Large intestine (tissue), 3 donors: ENCODE results near the gene ALOX5. TPM values are rescaled to one million over a fixed set of nuclear protein-coding genes. Genes with fewer than 3 reads are reported as not detected.

ENCODE experiments used
- DNase-seq, 2 donors: peaks; one replicate each; pipeline versions ENCODE4 v3.0.0 to v3.0.0-alpha.2; 2013
- H3K27ac ChIP-seq: one replicate; pipeline ENCODE4 v1.5.1; 2013; ENCODE audit warnings: low read length
- H3K27me3 ChIP-seq: 2 replicates; pipeline ENCODE4 v1.6.1; 2013; ENCODE audit warnings: low read length; ENCODE audit not compliant: control insufficient read depth, insufficient read depth
- H3K36me3 ChIP-seq: 2 replicates; pipeline ENCODE4 v1.6.1; 2013; ENCODE audit warnings: low read length; ENCODE audit not compliant: control insufficient read depth, insufficient read depth
- H3K4me1 ChIP-seq: one replicate; pipeline ENCODE4 v1.6.1; 2013; ENCODE audit warnings: low read length; ENCODE audit not compliant: control insufficient read depth, insufficient read depth
- H3K4me3 ChIP-seq: one replicate; pipeline ENCODE4 v1.5.1; 2013; ENCODE audit warnings: low read length
- H3K9me3 ChIP-seq: one replicate; pipeline ENCODE4 v1.6.1; 2013; ENCODE audit warnings: mild to moderate bottlenecking, low read depth, low read length, moderate library complexity; ENCODE audit not compliant: control insufficient read depth
- WGBS: methylation state at CpG from one replicate; pipeline ENCODE4 v1.1.5; 2013; ENCODE audit warnings: low lambda C conversion rate; ENCODE audit not compliant: insufficient coverage; 5-methylcytosine and 5-hydroxymethylcytosine counted together
- polyA plus RNA-seq: library from polyadenylated mRNA; unstranded; fragments of 120-200 nt; gene quantifications from one replicate; pipeline ENCODE4 v1.2.1, GENCODE V29; 2013

Gene ALOX5
- polyA plus RNA-seq, 1 donor: 17.6 TPM

DNA sequence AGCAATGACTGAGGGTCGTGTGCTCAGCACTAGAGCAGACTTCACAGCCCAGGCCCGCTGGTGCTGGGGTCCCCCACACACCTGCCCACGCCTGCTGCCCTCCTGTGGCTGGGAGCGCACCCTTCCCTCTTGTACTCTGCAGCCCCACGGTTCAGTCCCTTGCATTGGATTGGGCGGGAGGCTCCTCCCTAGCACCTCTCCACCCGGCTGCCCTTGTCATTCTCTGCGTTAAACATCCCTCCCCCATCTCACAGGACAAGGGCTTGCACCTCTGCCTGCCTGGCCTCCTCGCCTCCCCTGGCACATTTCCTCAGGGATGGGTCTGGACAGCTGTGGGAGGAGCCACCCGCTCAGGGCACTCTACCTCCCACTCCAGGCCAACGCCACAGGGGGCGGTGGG lies 68.6 kb downstream of the ALOX5 start:
- Histone ChIP-seq H3K9me3 (peaks cover 6% of the 10 kb centered on the region), H3K4me1 (no peaks in the 10 kb centered on the region), H3K27ac (no peak overlapping the region), H3K27me3 (no peaks in the 10 kb centered on the region), H3K4me3 (no peak overlapping the region), H3K36me3 (no peaks in the 10 kb centered on the region)
- no CpG with 5 or more reads among the region's 12 CpGs for WGBS
- no peak for DNase-seq

DNA sequence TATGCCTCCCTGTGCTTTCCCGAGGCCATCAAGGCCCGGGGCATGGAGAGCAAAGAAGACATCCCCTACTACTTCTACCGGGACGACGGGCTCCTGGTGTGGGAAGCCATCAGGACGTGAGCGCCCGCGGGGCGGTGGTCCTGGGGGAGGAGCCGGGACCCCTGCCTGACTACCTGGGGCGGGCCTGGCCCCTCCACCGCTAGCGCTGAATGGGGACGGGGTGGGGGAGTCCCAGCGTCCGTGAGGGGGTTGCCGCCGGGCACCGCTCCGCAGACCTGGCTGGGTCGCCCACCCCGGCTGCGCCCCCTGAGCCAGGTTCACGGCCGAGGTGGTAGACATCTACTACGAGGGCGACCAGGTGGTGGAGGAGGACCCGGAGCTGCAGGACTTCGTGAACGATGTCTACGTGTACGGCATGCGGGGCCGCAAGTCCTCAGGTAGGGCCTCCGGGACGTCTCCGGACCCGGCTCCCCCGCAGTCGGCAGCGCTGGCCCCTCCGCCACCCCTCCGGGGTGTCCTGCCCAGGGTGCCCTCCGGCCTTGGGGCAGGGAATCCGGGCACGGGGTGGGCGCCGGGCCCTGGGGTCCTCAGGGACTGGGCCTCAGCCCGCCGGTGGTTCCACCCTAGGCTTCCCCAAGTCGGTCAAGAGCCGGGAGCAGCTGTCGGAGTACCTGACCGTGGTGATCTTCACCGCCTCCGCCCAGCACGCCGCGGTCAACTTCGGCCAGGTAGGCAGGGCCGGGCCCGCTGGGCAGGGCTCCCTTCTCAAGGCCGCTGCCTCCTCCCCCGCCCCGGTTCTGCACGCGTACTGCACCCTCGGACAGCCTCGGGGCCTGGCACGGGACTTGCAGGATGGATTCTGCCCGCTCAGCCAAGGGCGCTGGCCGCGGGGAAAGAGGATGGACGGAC lies 69.3 kb downstream of the ALOX5 start:
- Histone ChIP-seq H3K36me3 (no peaks in the 10 kb centered on the region), H3K9me3 (peaks cover 6% of the 10 kb centered on the region), H3K27ac (no peak overlapping the region), H3K27me3 (no peaks in the 10 kb centered on the region), H3K4me1 (no peaks in the 10 kb centered on the region), H3K4me3 (no peak overlapping the region)
- no CpG with 5 or more reads among the region's 76 CpGs for WGBS
- DNase-seq: no peak

DNA sequence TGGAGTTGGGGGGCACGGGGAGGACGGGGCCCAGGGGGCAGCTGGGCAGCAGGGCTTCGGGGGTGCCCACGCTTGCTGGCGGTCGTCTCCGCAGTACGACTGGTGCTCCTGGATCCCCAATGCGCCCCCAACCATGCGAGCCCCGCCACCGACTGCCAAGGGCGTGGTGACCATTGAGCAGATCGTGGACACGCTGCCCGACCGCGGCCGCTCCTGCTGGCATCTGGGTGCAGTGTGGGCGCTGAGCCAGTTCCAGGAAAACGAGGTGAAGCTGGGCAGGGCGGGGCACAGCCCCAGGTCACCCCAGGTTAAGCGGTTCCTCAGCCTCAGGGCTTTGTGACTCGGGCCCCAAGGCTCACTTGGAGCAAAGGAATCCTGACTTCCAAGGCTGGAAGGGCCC lies 70.0 kb downstream of the ALOX5 start:
- no peaks in the 10 kb centered on the region for H3K27me3 ChIP-seq
- no CpG with 5 or more reads among the region's 24 CpGs for WGBS
- peaks cover 6% of the 10 kb centered on the region for H3K9me3 ChIP-seq
- H3K36me3 ChIP-seq: no peaks in the 10 kb centered on the region
- no peak overlapping the region for H3K4me3 ChIP-seq
- no peak for DNase-seq
- no peak overlapping the region for H3K27ac ChIP-seq
- H3K4me1 ChIP-seq: no peaks in the 10 kb centered on the region

GRCh38 chr10:45444976-45445898 lies 71.2 kb downstream of the ALOX5 start:
- Histone ChIP-seq H3K9me3 (peaks cover 6% of the 10 kb centered on the region), H3K4me1 (no peaks in the 10 kb centered on the region), H3K4me3 (no peak overlapping the region), H3K36me3 (no peaks in the 10 kb centered on the region), H3K27ac (no peak overlapping the region), H3K27me3 (no peaks in the 10 kb centered on the region)
- no CpG with 5 or more reads among the region's 19 CpGs for WGBS
- no peak for DNase-seq

- no peaks in the 10 kb centered on the region for H3K27me3 ChIP-seq
- no peaks in the 10 kb centered on the region for H3K36me3 ChIP-seq
- no peak overlapping the region for H3K27ac ChIP-seq
- peaks cover 6% of the 10 kb centered on the region for H3K9me3 ChIP-seq
- no peak for DNase-seq
- no peak overlapping the region for H3K4me3 ChIP-seq
- peaks cover 5% of the 10 kb centered on the region for H3K4me1 ChIP-seq
- WGBS: no CpG with 5 or more reads among the region's 7 CpGs
Observed at GRCh38 chr10:45446858-45447257, 72.8 kb downstream of the ALOX5 start.

GRCh38 chr10:45447416-45447815 lies 73.4 kb downstream of the ALOX5 start:
- peaks cover 5% of the 10 kb centered on the region for H3K4me1 ChIP-seq
- H3K9me3 ChIP-seq: peaks cover 6% of the 10 kb centered on the region

GRCh38 chr10:45450866-45451265 lies 76.8 kb downstream of the ALOX5 start:
- DNase-seq: no peak
- Histone ChIP-seq H3K27ac (no peak overlapping the region), H3K36me3 (peaks cover 16% of the 10 kb centered on the region), H3K9me3 (no peaks in the 10 kb centered on the region), H3K4me1 (peaks cover 5% of the 10 kb centered on the region), H3K27me3 (no peaks in the 10 kb centered on the region), H3K4me3 (no peak overlapping the region)
- no CpG with 5 or more reads among the region's 3 CpGs for WGBS

More at GRCh38 chr10:45447416-45447815, 73.4 kb downstream of the ALOX5 start:
- Histone ChIP-seq H3K27ac (no peak overlapping the region), H3K36me3 (no peaks in the 10 kb centered on the region), H3K4me3 (no peak overlapping the region), H3K27me3 (no peaks in the 10 kb centered on the region)
- WGBS: no CpG with 5 or more reads among the region's 2 CpGs
- DNase-seq: no peak

- Histone ChIP-seq H3K27ac (no peak overlapping the region), H3K4me1 (peaks cover 5% of the 10 kb centered on the region), H3K4me3 (no peak overlapping the region), H3K27me3 (no peaks in the 10 kb centered on the region), H3K36me3 (peaks cover 21% of the 10 kb centered on the region), H3K9me3 (no peaks in the 10 kb centered on the region)
- WGBS: 94% methylated on average over 3 of the region's 3 CpGs
- DNase-seq: peak; percentile 31 to 61
Observed at GRCh38 chr10:45451407-45451806, 77.4 kb downstream of the ALOX5 start.

GRCh38 chr10:45452268-45452667 lies 78.3 kb downstream of the ALOX5 start:
- peaks cover 28% of the 10 kb centered on the region for H3K36me3 ChIP-seq
- H3K27ac ChIP-seq: no peak overlapping the region
- H3K4me3 ChIP-seq: no peak overlapping the region
- no peak for DNase-seq
- H3K9me3 ChIP-seq: no peaks in the 10 kb centered on the region
- H3K27me3 ChIP-seq: no peaks in the 10 kb centered on the region
- H3K4me1 ChIP-seq: peaks cover 5% of the 10 kb centered on the region

DNA sequence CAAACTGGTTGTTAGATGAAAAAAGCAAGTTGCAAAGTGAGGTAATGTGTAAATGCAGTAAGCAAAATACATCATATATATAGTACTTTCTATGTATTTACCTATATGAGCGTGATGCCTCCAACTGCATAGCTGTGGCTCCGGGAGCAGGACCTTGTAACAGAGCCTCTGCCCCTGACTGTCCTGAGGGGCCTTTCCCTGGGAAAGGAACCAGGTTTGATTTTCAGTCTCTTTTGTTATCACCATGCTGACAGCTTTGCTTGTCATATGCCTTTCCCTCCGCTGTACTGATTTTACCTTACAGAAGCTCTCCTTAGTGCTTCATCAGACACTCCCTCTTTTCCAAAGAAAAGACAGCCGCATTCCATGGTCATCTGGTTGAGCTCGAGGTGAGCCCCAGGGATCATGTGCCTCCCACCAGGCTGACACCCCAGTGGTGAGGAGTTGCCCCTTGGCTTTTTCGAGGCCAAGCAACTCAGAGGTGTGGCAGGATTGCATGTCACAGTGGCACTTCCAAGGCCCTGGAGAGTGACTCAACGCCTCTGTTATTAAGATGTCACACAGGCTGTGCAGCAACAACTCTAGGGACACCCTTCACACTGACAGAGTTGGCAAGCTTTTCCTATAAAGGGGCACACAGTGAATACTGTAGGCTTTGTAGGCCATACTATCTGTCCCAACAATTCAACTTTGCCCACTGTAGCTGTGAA lies 78.9 kb downstream of the ALOX5 start:
- no CpG with 5 or more reads among the region's 7 CpGs for whole genome bisulfite sequencing
- no peaks in the 10 kb centered on the region for H3K27me3 ChIP-seq
- no peak overlapping the region for H3K4me3 ChIP-seq
- peaks cover 5% of the 10 kb centered on the region for H3K4me1 ChIP-seq
- H3K9me3 ChIP-seq: no peaks in the 10 kb centered on the region
- no peak for DNase-seq
- no peak overlapping the region for H3K27ac ChIP-seq
- H3K36me3 ChIP-seq: peaks cover 35% of the 10 kb centered on the region
